IMR-90 (cell line): Measurements from ENCODE around the gene RPS8.

Experiments used
- BHLHE40 ChIP-seq: fragments of 150-350 bp; IDR thresholded peaks from 2 replicates; pipeline ENCODE4 v1.6.1; 2016; ENCODE audit warnings: mild to moderate bottlenecking, low read depth, low read length
- CHD1 ChIP-seq: IDR thresholded peaks from 2 replicates; pipeline ENCODE4 v1.6.1; 2012; ENCODE audit warnings: low read depth, low read length, improper control_type of control experiment
- CTCF ChIP-seq: conservative IDR thresholded peaks from 2 replicates; pipeline ENCODE4 v1.5.1; 2012; ENCODE audit warnings: mild to moderate bottlenecking, low read depth, low read length, improper control_type of control experiment
- ELK1 ChIP-seq: fragments of 150-350 bp; IDR thresholded peaks from 2 replicates; pipeline ENCODE4 v1.6.1; 2016; ENCODE audit warnings: low read depth, mild to moderate bottlenecking, low read length, moderate library complexity, borderline replicate concordance
- FOS ChIP-seq: fragments of 150-350 bp; IDR thresholded peaks from 2 replicates; pipeline ENCODE4 v1.6.1; 2016; ENCODE audit warnings: low read depth, low read length
- MXI1 ChIP-seq: IDR thresholded peaks from 2 replicates; pipeline ENCODE4 v1.6.1; 2012; ENCODE audit warnings: low read depth, mild to moderate bottlenecking, low read length, moderate library complexity, borderline replicate concordance
- NFE2L2 ChIP-seq: fragments of 150-350 bp; IDR thresholded peaks from 2 replicates; pipeline ENCODE4 v1.6.1; 2016; ENCODE audit warnings: low read depth, mild to moderate bottlenecking, low read length
- POLR2A ChIP-seq: IDR thresholded peaks from 2 replicates; pipeline ENCODE4 v1.6.1; 2012; ENCODE audit warnings: mild to moderate bottlenecking, low read depth, low read length
- RAD21 ChIP-seq: IDR thresholded peaks from 2 replicates; pipeline ENCODE4 v1.6.1; 2012; ENCODE audit warnings: low read length, improper control_type of control experiment
- RCOR1 ChIP-seq: IDR thresholded peaks from 2 replicates; pipeline ENCODE4 v1.6.1; 2012; ENCODE audit warnings: mild to moderate bottlenecking, low read length, improper control_type of control experiment; ENCODE audit not compliant: insufficient replicate concordance
- TF ChIP-seq, protein P1 (sequence below): fragments of 150-350 bp; IDR thresholded peaks from 2 replicates; pipeline ENCODE4 v1.6.1; 2017; ENCODE audit warnings: mild to moderate bottlenecking, antibody characterized with exemption, low read length, low read depth

GRCh38 chr1:44739307-44740178 is 35.8 kb upstream of the RPS8 start, which contains the start of gene KIF2C:
- TF ChIP-seq CTCF = 0 out of 2 replicates have a peak, but pooled peaks have one; percentile 4
- TF ChIP-seq POLR2A = peak; percentile 61
- TF ChIP-seq CHD1 = no peak
- TF ChIP-seq MXI1 = peak; percentile 97
- TF ChIP-seq, protein P1, sequence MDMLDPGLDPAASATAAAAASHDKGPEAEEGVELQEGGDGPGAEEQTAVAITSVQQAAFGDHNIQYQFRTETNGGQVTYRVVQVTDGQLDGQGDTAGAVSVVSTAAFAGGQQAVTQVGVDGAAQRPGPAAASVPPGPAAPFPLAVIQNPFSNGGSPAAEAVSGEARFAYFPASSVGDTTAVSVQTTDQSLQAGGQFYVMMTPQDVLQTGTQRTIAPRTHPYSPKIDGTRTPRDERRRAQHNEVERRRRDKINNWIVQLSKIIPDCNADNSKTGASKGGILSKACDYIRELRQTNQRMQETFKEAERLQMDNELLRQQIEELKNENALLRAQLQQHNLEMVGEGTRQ = 0 out of 2 replicates have a peak, but pooled peaks have one; percentile 31
- no peak for TF ChIP-seq RAD21
- no peak for TF ChIP-seq NFE2L2
- no peak for TF ChIP-seq FOS
- TF ChIP-seq BHLHE40 = 0 out of 2 replicates have a peak, but pooled peaks have one; percentile 1
- no peak for TF ChIP-seq ELK1
- TF ChIP-seq RCOR1 = peak; percentile 62
